Colonic mucosa (tissue), 4 donors: Measurements from ENCODE around the gene GNAI1. TPM values are rescaled to one million over a fixed set of nuclear protein-coding genes. Genes with fewer than 3 reads are reported as not detected.

ENCODE experiments used
- DNase-seq: peaks from one replicate; pipeline ENCODE4 v3.0.0-alpha.2; 2020
- H3K27ac ChIP-seq: fragments of 200-600 bp; one replicate; pipeline ENCODE4 v1.8.0; 2021
- H3K27me3 ChIP-seq: fragments of 200-600 bp; one replicate; pipeline ENCODE4 v1.8.0; 2021
- H3K36me3 ChIP-seq: fragments of 200-600 bp; one replicate; pipeline ENCODE4 v1.8.0; 2021
- H3K4me1 ChIP-seq: fragments of 200-600 bp; one replicate; pipeline ENCODE4 v1.8.0; 2021; ENCODE audit warnings: mild to moderate bottlenecking
- H3K4me3 ChIP-seq: fragments of 200-600 bp; one replicate; pipeline ENCODE4 v1.8.0; 2021
- H3K9ac ChIP-seq, 2 donors: one replicate each; pipeline ENCODE4 v1.7.0; 2013; ENCODE audit warnings: control low read depth in 2 of 2, low read depth in 2 of 2, low read length in 2 of 2
- H3K9me3 ChIP-seq: fragments of 200-600 bp; one replicate; pipeline ENCODE4 v1.8.0; 2021
- intact Hi-C: fragments of 100-400 bp; cut with DNase I; formaldehyde crosslinking; loops from one replicate; pipeline ENCODE4 v1.14.1; 2022
- total RNA-seq, 2 donors: library from RNA; stranded (reverse); fragmentation: NEBNext Ultra II Directional in 1 of 2; extraction: Animal tissue kit (Norgen Biotek cat#: 25700) in 1 of 2; gene quantifications; one replicate each; pipeline ENCODE4 v1.2.1, GENCODE V29; 2021
- TF ChIP-seq, protein P1 (sequence below): fragments of 200-600 bp; IDR thresholded peaks from one replicate; pipeline ENCODE4 v1.8.0; 2022; ENCODE audit warnings: antibody characterized with exemption, mild to moderate bottlenecking
- donor health status: healthy.
- donor health status: DM: no; HTN: no; CAD: no.
- donor health status: DM: no; HTN: no; CAD: no.

GNAI1 gene
- total RNA-seq, 2 donors from 2014 or later, result 13.3 to 27.1 TPM

DNA sequence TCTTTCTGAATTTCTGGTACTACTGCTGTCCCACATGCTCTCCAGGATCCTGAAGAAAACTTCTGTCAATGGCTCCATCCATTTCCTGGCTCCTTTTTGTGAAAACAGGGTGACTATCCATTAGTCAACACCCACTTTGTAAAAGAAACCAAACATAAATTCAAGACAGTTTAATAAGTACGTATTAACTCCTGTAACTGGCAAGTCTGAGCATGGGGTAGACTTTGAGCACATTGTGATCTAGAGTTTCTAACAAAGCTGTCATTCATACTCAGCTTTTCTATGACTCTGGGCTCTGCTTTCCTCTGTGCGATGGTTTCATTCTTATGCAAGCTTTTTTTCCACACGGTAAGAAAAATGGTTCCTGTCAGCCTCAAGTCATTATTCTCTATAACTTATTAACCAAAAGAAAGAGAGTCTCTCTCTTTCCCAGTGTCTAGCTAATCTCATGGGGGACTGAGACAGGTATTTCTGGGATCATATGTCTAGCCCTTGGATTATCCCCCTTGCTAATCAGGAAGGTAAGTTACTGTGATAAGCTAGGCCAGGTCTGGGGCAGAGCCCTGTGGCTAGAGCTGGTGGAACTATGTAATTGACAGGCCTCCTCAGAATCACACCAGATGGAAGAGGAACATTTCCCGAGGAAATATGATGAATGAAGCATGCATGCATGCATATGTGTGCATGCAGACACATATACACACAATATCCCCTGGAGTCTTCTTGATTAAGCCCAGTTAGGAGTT, 98.5 kb downstream of the GNAI1 start:
- H3K4me1 ChIP-seq, result no peaks in the 10 kb centered on the region
- TF ChIP-seq, protein P1, sequence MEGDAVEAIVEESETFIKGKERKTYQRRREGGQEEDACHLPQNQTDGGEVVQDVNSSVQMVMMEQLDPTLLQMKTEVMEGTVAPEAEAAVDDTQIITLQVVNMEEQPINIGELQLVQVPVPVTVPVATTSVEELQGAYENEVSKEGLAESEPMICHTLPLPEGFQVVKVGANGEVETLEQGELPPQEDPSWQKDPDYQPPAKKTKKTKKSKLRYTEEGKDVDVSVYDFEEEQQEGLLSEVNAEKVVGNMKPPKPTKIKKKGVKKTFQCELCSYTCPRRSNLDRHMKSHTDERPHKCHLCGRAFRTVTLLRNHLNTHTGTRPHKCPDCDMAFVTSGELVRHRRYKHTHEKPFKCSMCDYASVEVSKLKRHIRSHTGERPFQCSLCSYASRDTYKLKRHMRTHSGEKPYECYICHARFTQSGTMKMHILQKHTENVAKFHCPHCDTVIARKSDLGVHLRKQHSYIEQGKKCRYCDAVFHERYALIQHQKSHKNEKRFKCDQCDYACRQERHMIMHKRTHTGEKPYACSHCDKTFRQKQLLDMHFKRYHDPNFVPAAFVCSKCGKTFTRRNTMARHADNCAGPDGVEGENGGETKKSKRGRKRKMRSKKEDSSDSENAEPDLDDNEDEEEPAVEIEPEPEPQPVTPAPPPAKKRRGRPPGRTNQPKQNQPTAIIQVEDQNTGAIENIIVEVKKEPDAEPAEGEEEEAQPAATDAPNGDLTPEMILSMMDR, result no peak
- intact Hi-C loops, result no loop called here
- no peaks in the 10 kb centered on the region for H3K27me3 ChIP-seq
- no peak overlapping the region for H3K9ac ChIP-seq
- no peak for DNase-seq
- H3K9me3 ChIP-seq, result no peaks in the 10 kb centered on the region
- no peak overlapping the region for H3K27ac ChIP-seq
- H3K36me3 ChIP-seq, result no peaks in the 10 kb centered on the region
- no peak overlapping the region for H3K4me3 ChIP-seq

DNA sequence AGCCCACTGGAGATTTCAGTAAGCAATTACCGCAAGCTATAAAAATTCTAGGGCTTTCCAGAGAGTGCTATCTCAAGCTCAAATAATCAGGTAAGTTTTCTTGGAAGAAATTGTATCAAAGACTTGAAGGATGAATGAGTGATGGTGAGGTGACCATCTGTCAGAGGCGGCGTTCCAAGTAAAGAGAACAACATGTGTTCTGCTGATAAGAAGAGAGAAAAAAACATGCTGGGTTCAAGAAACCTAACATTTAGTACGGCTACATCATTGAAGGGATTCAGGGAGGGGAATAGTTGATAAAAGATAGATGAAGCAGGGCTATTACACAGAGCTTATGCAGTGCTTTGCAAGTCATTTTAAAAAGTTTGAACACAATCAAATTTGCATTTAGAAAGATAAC, 100.7 kb downstream of the GNAI1 start:
- H3K4me3 ChIP-seq, result no peak overlapping the region
- no peaks in the 10 kb centered on the region for H3K4me1 ChIP-seq
- no peak overlapping the region for H3K9ac ChIP-seq
- TF ChIP-seq, protein P1, result no peak
- H3K27ac ChIP-seq, result no peak overlapping the region
- H3K9me3 ChIP-seq, result no peaks in the 10 kb centered on the region
- H3K27me3 ChIP-seq, result no peaks in the 10 kb centered on the region
- intact Hi-C loops, result no loop called here
- DNase-seq, result no peak
- H3K36me3 ChIP-seq, result no peaks in the 10 kb centered on the region

DNA sequence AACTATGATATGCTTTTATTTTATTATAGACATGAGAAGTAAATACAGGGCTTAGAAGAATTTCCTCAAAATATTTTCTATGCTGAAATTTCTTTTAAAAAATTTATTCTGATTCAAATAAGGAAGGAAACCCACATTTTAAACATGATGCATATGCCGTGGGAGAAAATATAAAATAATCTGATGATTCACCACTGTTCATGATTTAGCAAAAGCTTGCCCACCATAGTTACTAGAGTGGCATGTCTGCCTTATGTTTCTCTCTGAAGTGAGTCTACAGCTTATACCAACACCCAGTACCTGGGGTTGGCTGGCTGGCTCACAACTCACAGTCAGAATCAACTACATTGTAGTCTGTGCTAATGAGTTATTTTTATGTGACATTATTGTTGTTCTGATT, 102.0 kb downstream of the GNAI1 start:
- Histone ChIP-seq H3K9ac (no peak overlapping the region), H3K27ac (no peak overlapping the region), H3K4me1 (no peaks in the 10 kb centered on the region), H3K4me3 (no peak overlapping the region), H3K36me3 (no peaks in the 10 kb centered on the region), H3K9me3 (no peaks in the 10 kb centered on the region), H3K27me3 (no peaks in the 10 kb centered on the region)
- intact Hi-C loops, result no loop called here
- DNase-seq, result no peak
- TF ChIP-seq, protein P1, result no peak

DNA sequence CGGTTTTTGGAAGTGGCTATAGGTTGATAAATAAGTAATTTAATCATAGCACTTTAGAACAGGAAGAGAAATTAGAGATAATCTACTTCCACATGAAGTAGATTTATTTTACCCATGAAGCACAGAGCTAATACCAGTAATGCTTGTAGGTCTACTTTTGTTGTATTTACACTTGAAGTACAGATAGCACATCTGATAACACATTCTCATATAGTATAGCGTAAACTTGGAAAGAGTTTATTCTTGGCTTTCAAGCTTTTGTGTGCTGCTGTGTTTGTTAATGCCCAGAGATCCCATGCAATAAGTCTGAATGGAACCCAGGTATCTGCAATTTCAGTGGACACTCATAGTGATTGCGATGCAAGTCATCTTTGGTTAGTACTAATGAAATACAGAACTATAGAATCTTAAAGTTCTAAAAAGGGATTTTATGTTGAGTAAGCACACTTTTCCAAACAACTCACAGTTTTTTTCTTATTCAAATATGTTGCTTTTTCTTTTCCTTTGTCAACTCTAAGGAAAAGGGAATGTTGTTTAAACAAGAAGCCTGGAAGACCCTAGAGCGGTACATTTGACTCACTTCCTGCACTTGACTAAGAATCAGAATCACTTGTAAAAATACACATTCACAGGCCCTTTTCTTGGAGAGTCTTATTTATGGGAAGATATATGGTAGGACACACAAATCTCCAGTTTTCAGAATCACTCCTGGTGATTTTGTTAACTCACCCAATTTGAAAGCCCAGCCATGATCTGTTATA, 105.8 kb downstream of the GNAI1 start:
- intact Hi-C loops, result no loop called here
- no peaks in the 10 kb centered on the region for H3K4me1 ChIP-seq
- no peak overlapping the region for H3K9ac ChIP-seq
- no peaks in the 10 kb centered on the region for H3K27me3 ChIP-seq
- TF ChIP-seq, protein P1, result no peak
- H3K36me3 ChIP-seq, result no peaks in the 10 kb centered on the region
- H3K27ac ChIP-seq, result no peak overlapping the region
- no peak overlapping the region for H3K4me3 ChIP-seq
- DNase-seq, result no peak
- no peaks in the 10 kb centered on the region for H3K9me3 ChIP-seq

GRCh38 chr7:80241671-80242070, 107.0 kb downstream of the GNAI1 start:
- TF ChIP-seq, protein P1, result no peak
- Histone ChIP-seq H3K9me3 (no peaks in the 10 kb centered on the region), H3K9ac (no peak overlapping the region), H3K4me1 (no peaks in the 10 kb centered on the region), H3K27me3 (no peaks in the 10 kb centered on the region), H3K36me3 (no peaks in the 10 kb centered on the region), H3K27ac (no peak overlapping the region), H3K4me3 (no peak overlapping the region)
- intact Hi-C loops, result no loop called here
- DNase-seq, result no peak
